ENCODE data around the gene DISP2. TPM values are rescaled to one million over a fixed set of nuclear protein-coding genes. Genes with fewer than 3 reads are reported as not detected.

DISP2 gene
- total RNA-seq, 2 donors from 2014 or later = 0.02 to 0.03 TPM

DNA sequence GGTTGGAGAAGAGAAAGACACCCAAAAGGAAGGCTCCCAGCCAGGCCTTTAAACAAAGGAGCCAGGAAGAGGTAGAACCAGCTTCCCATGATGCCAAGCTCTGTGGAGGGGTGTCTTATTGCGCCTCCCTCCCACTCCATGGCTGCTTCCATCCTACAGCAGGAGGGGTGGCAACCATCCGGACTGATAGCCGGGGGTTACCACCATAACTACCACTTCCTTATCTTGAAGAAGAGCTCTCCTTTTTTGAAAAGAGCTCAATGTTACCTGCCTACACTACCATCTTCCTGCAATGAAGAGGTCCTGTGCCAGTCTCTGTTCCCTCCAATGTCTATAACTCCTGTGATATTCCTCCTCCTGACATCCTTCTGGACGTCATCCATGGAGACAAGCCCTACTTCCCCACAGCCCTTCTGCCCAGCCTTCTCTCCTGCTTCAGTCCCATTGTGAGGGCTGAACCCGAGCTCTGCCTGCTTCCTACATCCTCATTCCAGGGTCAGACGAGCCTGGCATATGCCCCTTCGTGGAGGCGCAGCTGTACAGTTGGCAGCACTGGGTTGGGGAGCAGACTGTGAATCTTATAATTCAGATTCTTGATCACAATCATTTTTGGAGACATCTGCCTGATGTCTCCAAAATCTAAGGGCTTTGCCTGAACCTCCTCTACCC is 25.8 kb upstream of the DISP2 start:
- Mint-ChIP-seq H3K27ac (peak overlapping the region; percentile 39), H3K36me3 (ENCODE audit: low read depth) (no peaks in the 10 kb centered on the region), H3K27me3 (no peaks in the 10 kb centered on the region), H3K4me1 (peaks cover 15% of the 10 kb centered on the region), H3K4me3 (no peak overlapping the region)
- ATAC-seq = no peak
- no peaks in the 10 kb centered on the region for H3K9me3 ChIP-seq (ENCODE audit: control insufficient read depth, low read length, poor library complexity, severe bottlenecking)
- no peak for DNase-seq

DNA sequence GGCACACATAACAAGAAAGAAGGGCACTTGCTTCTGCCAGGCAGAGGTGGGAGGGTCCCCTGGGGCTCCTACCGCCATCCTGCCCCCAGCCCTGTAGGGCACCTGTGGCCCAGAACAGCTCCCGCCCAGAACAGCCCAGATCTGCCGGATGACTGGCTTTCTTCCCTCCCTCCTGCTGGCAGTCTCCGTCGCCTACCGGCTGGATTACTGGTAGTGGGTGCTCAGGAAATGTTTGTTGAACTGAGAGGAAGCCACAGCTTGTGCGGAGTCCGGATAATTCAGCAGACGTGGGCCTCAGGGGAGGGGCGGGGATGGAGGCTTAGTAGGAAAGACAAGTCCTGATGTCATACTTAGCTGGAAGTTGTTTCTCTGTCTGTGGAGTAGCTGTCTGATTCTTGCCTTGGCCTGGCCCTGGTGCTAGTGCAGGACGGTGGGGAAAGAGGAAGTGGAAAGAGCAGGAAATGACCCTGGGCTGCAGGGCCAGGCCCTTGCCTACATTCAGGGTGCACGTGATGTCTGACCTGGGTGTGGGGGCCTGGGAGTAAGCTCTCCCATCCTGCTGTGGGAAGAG is 24.0 kb upstream of the DISP2 start:
- H3K4me1 Mint-ChIP-seq = peaks cover 14% of the 10 kb centered on the region
- peak; percentile 39 for ATAC-seq

GRCh38 chr15:40334541-40334940 is 23.5 kb upstream of the DISP2 start:
- Mint-ChIP-seq H3K27me3 (no peaks in the 10 kb centered on the region), H3K4me1 (peaks cover 14% of the 10 kb centered on the region), H3K4me3 (no peak overlapping the region), H3K27ac (no peak overlapping the region), H3K36me3 (ENCODE audit: low read depth) (no peaks in the 10 kb centered on the region)
- DNase-seq (no peak), ATAC-seq (no peak)
- H3K9me3 ChIP-seq (ENCODE audit: control insufficient read depth, low read length, poor library complexity, severe bottlenecking) = no peaks in the 10 kb centered on the region

More for the DNA sequence above, 24.0 kb upstream of the DISP2 start:
- no peaks in the 10 kb centered on the region for H3K9me3 ChIP-seq (ENCODE audit: control insufficient read depth, low read length, poor library complexity, severe bottlenecking)
- Mint-ChIP-seq H3K36me3 (ENCODE audit: low read depth) (no peaks in the 10 kb centered on the region), H3K27ac (no peak overlapping the region), H3K4me3 (peak overlapping the region; percentile 77), H3K27me3 (no peaks in the 10 kb centered on the region)
- no peak for DNase-seq

GRCh38 chr15:40334941-40335795 is 22.9 kb upstream of the DISP2 start:
- no peak overlapping the region for H3K4me3 Mint-ChIP-seq
- no peaks in the 10 kb centered on the region for H3K27me3 Mint-ChIP-seq
- no peak for ATAC-seq
- no peaks in the 10 kb centered on the region for H3K36me3 Mint-ChIP-seq (ENCODE audit: low read depth)
- peaks cover 14% of the 10 kb centered on the region for H3K4me1 Mint-ChIP-seq
- DNase-seq = no peak
- no peak overlapping the region for H3K27ac Mint-ChIP-seq
- no peaks in the 10 kb centered on the region for H3K9me3 ChIP-seq (ENCODE audit: control insufficient read depth, low read length, poor library complexity, severe bottlenecking)

DNA sequence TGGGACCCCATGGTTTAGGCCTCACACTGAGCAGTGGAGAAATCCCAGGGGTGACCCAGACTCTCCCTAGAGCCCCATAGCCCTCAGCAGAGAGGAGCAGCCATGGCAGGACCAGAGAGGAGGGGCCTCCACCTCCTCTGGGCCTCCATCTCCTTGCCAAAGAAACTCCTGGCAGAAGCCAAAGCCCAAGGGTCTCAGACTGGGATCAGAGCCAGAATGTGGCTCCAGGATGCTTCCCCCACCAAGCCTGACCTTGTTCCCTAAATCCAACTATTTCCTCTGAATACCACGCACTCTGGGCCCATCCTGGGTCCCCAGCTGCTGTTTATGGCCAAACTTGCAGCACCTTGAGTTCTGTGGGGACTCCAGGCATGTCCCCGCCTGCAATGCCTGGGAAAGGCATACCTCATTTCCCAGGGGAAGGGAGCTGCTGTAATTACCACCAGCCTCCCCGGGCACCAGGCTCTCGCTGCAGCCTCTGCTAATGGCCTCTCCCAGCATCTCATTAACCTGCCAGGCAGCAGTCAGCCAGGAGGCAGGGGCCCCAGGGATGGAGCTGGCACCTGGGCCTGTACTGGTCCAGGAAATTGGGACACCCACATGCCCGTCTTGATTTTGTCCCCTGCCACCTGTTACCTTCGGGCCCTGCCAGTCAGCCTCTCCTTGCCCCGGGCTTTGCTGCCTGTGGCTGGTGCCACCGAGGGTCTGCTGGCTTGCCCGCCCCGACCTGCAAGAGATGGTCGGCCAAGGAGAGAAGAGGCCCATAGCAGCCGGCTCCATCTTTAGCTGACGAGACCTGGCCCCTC is 21.9 kb upstream of the DISP2 start:
- no peak overlapping the region for H3K27ac Mint-ChIP-seq
- DNase-seq = no peak
- H3K27me3 Mint-ChIP-seq = no peaks in the 10 kb centered on the region
- H3K4me1 Mint-ChIP-seq = peaks cover 14% of the 10 kb centered on the region
- no peak overlapping the region for H3K4me3 Mint-ChIP-seq
- H3K9me3 ChIP-seq (ENCODE audit: control insufficient read depth, low read length, poor library complexity, severe bottlenecking) = no peaks in the 10 kb centered on the region
- no peaks in the 10 kb centered on the region for H3K36me3 Mint-ChIP-seq (ENCODE audit: low read depth)
- ATAC-seq = no peak

DNA sequence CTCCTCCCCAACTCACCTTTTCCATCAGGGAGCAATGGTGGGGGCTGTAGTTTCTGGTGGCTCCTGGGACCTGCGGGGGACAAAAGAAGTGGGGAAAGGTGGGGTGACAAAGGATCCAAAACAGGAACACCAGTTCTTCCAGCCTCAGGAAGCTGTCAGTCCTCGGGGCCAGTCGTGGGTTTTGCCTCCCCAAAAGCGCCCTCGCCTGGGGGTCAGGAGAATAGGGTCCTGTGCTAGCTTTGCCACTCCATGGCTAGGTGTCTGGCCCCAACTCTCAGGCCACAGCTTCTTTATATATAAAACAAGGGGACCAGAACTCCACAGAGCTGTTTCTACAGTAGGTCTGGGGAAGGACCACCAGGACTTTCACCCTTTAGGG is 21.3 kb upstream of the DISP2 start:
- Mint-ChIP-seq H3K4me3 (no peak overlapping the region), H3K27ac (no peak overlapping the region), H3K36me3 (ENCODE audit: low read depth) (no peaks in the 10 kb centered on the region), H3K4me1 (peaks cover 16% of the 10 kb centered on the region), H3K27me3 (no peaks in the 10 kb centered on the region)
- ATAC-seq (no peak), DNase-seq (no peak)
- H3K9me3 ChIP-seq (ENCODE audit: control insufficient read depth, low read length, poor library complexity, severe bottlenecking) = no peaks in the 10 kb centered on the region

DNA sequence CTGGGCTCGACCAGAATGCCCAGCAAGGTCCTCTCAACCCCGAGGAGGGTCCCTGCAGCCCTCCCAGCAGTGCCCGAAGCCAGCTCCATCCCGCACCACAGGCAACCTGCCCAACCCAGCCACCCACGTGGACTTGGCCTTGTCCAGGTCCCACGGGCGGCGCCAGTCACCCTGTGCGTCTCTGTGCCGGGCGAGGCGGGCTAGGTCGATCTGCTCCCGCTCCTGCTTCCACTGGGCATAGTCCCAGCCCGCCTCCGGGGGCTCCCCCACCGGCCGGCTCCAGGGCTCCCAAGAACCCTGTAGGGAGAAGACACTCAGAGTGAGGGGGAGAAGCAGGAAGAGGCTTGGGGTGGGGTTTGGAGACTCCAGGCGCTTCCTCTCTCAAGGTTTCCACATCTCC is 20.4 kb upstream of the DISP2 start:
- ATAC-seq (no peak), DNase-seq (no peak)
- no peak overlapping the region for H3K4me3 Mint-ChIP-seq
- H3K4me1 Mint-ChIP-seq = peaks cover 16% of the 10 kb centered on the region
- no peaks in the 10 kb centered on the region for H3K27me3 Mint-ChIP-seq
- no peaks in the 10 kb centered on the region for H3K36me3 Mint-ChIP-seq (ENCODE audit: low read depth)
- no peaks in the 10 kb centered on the region for H3K9me3 ChIP-seq (ENCODE audit: control insufficient read depth, low read length, poor library complexity, severe bottlenecking)
- no peak overlapping the region for H3K27ac Mint-ChIP-seq

- Mint-ChIP-seq H3K36me3 (ENCODE audit: low read depth) (no peaks in the 10 kb centered on the region), H3K4me1 (peaks cover 13% of the 10 kb centered on the region), H3K27me3 (no peaks in the 10 kb centered on the region), H3K4me3 (no peak overlapping the region), H3K27ac (no peak overlapping the region)
- H3K9me3 ChIP-seq (ENCODE audit: control insufficient read depth, low read length, poor library complexity, severe bottlenecking) = no peaks in the 10 kb centered on the region
- peak; percentile 91 for ATAC-seq
- peak; percentile 59 to 65 (median 63) for DNase-seq
These were observed 19.9 kb upstream of the DISP2 start for GRCh38 chr15:40338041-40338657.

DNA sequence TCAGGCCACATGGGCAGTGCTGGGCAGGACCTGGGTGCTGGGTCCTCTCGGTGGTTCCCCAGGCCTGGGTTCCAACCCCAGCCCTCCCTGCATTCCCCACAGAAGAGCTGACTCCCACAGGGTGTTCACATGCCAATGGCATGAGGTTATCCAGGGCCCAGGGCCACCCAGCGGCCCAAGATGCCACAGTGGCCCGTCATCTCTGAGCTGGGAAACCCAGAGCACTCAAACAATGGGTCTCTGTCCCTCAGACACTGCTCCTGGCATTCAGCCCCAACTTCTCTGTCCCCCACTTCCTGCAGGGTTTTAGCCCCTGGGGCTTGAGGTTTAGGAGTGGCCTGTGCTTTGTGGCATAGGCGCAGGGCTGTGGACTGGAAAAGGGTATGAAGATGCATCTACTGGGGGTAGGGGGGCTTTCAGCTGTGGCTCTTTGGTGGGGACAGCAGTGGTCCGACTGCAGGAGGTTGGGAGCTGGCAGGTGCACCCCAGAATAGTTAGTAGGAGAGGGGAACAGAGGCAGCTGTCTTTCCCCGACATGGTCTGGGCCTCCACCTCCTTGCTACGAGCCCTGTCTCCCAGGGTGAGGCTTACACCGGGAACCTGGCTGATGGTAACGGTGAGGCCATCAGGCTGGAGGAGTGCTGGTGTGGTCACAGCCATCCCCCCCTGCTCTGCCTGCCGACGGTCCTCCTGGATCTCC is 18.9 kb upstream of the DISP2 start:
- H3K4me3 Mint-ChIP-seq = no peak overlapping the region
- H3K27me3 Mint-ChIP-seq = no peaks in the 10 kb centered on the region
- no peak for ATAC-seq
- H3K27ac Mint-ChIP-seq = no peak overlapping the region
- no peaks in the 10 kb centered on the region for H3K9me3 ChIP-seq (ENCODE audit: control insufficient read depth, low read length, poor library complexity, severe bottlenecking)
- peaks cover 8% of the 10 kb centered on the region for H3K4me1 Mint-ChIP-seq
- H3K36me3 Mint-ChIP-seq (ENCODE audit: low read depth) = no peaks in the 10 kb centered on the region
- DNase-seq = no peak

DNA sequence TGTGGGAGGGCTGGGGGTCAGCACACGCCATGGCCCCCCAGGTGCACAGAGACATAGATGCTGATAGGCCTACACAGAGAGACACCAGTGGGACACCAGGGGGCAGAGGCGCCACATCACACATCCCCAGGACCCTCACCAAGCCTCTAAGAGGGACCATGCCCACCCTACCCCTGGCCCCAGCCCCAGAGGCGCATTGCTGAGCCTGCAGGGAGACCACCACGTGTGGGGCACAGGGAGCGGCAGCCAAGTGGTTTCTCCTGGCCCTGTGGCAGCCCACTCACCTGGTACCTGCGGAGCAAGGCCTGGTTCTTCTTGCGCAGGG is 18.4 kb upstream of the DISP2 start:
- no peaks in the 10 kb centered on the region for H3K9me3 ChIP-seq (ENCODE audit: control insufficient read depth, low read length, poor library complexity, severe bottlenecking)
- DNase-seq (no peak), ATAC-seq (no peak)
- H3K27me3 Mint-ChIP-seq = no peaks in the 10 kb centered on the region
- no peak overlapping the region for H3K27ac Mint-ChIP-seq
- H3K4me1 Mint-ChIP-seq = peaks cover 6% of the 10 kb centered on the region
- H3K4me3 Mint-ChIP-seq = no peak overlapping the region
- no peaks in the 10 kb centered on the region for H3K36me3 Mint-ChIP-seq (ENCODE audit: low read depth)

DNA sequence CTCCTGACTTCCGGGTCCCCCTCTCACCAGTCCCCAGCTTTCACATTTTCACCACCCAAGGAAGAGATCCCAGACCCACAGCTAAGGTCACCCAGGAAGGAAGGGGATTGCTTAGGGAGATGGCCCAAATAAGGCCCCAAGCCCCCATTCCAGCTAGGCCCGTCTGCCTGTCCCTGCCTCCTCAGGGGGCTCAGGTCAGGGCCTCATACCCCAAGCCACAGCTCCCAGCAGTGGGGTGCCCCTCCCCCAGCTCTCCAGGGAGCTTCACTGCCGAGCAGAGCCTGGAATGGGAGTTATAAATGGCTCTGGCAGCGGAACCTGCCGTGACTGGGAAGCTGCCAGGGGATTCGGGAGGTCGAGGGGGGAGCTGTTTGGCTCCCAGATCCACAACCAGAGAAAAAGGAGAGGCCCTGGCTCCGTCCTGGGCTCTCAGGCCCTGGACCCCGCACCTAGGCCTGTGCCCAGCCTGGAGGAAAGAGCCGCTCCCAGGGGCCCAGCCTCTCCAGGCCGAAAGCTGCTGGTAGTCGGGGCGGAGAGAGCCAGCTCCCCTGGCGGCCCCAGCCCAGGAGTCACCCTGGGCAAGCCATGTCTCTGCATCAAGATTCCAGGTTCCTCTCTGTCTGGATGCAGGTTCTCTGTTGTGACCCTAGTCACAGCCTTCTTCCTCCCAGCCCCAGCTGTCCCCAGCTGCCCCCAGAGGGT is 17.8 kb upstream of the DISP2 start:
- H3K27ac Mint-ChIP-seq = no peak overlapping the region
- no peak overlapping the region for H3K4me3 Mint-ChIP-seq
- peaks cover 6% of the 10 kb centered on the region for H3K4me1 Mint-ChIP-seq
- ATAC-seq = no peak
- H3K9me3 ChIP-seq (ENCODE audit: control insufficient read depth, low read length, poor library complexity, severe bottlenecking) = no peaks in the 10 kb centered on the region
- no peaks in the 10 kb centered on the region for H3K27me3 Mint-ChIP-seq
- H3K36me3 Mint-ChIP-seq (ENCODE audit: low read depth) = no peaks in the 10 kb centered on the region
- DNase-seq = no peak
